NCI-H1417 (cell line): ENCODE results near the gene TSPAN10.

ENCODE experiments used
- DNase-seq, 3 experiments: peaks; one replicate each; lab custom pipeline; 2025; lab: John Stamatoyannopoulos, UW

TSPAN10 gene

DNA sequence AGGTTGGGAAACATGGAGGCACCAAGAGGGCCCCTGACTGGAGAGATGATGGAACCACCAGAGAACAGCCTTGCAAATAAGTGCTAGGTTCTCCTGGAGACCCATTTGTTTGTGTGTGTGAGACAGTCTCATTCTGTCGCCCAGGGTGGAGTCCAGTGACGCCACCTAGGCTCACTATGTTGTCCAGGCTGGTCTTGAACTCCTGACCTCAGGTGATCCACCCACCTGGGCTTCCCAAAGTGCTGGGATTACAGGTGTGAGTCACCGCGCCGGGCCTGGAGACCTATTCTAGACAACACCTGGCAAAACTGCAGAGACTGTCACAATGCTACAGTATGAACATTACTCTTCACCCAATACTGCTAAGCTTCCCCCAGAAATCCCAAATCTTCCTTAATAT, 1.6 kb upstream of the TSPAN10 start:
- no peak for DNase-seq

DNA sequence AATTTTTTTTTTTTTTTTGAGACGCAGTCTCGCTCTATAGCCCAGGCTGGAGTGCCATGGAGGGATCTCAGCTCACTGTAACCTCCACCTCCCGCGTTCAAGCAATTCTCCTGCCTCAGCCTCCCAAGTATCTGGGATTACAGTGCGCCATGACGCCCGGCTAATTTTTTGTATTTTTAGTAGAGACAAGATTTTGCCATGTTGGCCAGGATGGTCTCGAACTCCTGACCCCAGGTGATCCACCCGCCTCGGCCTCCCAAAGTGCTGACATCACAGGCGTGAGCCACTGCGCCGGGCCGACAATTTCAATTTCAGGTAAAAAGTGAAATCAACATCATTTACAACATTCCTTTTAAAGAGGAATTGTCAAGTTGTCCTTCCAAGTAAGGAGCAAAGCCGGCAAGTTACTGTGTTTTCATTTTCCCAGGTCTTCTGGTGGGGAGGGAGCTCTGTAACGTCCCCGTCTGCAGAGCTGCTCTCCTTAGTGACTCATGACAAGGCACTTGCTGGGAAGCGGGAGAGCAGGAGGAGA, 957 bp upstream of the TSPAN10 start:
- DNase-seq, result no peak

DNA sequence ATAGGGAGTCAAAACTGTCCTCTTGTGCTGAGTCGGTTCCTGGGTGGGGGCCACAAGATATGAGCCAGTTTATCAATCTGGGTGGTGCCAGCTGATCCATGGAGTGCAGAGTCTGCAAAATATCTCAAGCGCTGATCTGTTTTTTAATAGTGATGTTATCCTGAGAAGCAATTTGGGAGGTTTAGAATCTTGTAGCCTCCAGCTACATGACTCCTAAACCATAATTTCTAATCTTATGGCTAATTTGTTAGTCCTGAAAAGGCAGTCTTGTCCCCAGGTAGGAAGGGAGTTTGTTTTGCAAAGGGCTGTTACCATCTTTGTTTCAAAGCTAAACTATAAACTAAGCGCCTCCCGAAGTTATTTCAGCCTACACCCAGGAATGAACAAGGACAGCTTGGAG, 1.7 kb downstream of the TSPAN10 start:
- no peak for DNase-seq

DNA sequence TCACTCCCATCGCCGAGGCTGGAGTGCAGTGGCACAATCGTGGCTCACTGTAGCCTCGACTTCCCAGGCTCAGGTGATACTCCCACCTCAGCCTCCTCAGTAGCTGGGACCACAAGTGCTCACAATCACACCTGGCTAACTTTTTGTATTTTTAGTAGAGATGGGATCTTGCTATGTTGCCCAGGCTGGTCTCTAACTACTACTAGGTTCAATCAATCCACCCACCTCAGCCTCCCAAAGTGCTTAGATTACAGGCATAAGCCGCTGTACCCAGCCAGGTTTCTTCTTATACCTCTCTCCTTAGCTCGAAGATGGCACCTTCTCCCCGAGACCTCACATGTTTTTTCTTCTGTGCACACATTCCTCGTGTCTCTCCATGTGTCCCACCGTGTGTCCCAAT, 3.0 kb downstream of the TSPAN10 start:
- no peak for DNase-seq

DNA sequence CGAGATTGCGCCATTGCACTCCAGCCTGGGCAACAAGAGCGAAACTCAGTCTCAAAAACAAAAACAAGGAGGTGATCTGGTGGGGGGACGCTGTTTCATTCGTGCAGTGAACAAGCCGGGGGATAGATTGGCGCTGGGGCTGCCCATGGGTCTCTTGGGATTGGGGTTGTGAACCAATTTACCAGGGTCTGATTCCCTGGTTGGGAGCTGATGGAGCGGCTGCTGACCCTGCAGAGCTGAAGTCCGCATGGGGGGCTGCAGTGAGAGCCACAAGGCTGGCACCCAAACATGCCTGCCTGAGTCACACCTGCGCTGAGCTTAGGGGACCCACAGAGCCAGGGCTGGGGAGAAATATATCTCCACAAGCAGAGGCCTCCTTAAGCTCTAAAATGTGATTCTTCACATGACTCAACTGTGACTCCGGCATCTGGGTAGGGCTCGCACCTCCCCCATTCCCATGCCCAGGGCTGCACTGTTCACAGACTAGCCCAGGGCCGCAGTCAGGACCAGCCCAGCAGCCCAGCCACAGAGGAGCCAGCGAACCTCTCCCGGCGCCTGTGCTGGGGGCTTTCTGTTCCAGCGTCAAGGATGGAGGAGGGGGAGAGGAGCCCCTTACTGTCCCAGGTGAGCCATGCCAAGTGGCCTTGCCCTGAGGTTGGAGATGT, 5.0 kb downstream of the TSPAN10 start:
- DNase-seq, result no peak

DNA sequence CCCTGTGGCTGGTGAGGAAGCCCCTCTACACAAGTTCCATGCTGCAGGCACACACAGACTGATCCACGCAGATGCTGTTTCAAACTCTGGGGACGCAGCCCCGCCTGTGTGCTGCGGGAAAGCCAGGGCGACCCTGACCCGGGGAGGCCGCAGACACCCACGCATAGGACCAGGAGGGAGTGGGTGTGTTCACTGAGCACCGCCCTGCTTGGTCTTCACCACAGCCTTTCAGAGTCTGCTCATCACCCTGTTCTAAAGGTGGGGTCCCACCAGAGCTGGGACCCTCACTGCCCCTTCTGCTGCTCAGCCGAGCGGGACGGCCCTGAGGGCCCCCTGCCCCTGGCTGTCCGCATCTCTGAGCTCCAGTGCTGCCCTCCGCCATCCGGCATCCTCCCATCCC, 7.5 kb downstream of the TSPAN10 start:
- DNase-seq, result no peak

DNA sequence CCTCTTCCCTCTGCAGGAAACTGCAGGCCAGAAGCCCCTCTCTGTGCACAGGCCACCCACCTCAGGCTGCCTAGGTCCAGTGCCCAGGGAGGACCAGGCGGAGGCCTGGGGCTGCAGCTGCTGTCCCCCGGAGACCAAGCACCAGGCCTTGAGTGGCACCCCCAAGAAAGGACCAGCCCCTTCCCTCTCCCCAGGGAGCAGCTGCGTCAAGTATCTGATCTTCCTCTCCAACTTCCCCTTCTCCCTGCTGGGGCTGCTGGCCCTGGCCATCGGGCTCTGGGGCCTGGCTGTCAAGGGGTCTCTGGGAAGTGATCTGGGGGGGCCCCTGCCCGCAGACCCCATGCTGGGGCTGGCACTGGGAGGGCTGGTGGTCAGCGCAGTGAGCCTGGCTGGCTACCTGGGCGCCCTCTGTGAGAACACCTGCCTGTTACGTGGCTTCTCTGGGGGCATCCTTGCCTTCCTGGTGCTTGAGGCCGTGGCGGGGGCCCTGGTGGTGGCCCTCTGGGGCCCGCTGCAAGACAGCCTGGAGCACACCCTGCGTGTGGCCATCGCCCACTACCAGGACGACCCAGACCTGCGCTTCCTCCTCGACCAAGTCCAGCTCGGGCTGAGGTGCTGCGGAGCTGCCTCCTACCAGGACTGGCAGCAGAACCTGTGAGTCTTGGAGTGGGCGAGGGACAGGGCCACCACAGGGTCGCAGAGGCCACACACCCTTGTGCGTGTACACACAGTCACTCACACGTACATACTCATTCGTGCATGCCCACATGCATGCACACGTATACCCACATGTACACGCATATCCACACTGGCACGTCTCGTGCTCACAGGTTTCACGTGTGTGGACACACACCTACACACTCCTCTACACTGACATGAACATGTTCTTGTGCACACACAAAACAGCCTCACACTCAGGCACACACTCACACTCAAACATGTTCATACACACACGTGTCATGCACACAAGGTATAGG, 8.3 kb downstream of the TSPAN10 start:
- DNase-seq, result no peak

DNA sequence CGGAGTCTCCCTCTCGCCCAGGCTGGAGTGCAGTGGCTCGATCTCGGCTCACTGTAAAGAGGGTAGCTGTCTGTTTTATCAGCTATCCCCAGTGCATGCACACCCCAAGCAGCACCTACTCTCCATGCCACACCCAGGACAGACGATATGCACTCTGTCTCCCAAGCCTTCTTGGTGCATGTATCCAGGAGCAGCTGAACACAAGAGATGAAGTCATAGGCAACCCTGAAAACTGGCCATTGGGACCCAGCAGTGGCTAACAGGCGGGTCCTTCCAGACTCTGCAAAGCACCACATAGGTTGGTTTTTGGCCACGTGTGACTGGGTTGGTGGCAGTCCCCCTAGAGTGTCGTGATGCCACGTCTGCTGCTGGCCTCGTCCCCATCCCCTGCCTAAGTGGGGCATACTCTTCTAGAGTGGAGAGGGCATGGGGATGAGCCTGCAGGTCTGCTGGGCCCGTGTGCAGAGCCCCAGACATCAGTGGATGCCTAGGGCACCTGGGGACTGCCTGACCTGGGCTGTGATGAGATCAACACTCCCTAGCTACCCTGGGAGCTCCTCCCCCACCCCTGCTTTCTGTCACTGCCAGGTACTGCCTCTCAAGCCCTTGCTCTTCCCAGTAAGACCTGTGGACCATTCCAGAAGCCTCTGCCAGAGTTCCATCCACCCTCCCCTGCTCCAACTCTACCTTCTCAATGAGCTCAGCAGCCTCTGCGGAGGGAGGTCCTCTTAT, 10.0 kb downstream of the TSPAN10 start:
- no peak for DNase-seq

DNA sequence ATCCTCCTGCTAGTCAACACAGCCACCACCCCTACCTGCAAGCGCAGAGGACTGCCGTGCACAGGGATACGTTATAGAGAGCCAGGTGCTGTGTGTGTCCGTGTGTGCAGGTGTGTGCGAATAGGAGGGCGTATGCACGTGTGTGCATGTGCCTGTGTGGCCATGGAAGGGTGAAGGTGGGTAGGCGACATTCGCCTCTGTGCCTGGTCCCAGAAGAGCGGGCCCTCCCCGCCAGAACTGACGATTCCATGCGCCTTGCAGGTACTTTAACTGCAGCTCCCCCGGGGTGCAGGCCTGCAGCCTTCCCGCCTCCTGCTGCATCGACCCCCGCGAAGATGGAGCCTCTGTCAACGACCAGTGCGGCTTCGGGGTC, 10.6 kb downstream of the TSPAN10 start:
- no peak for DNase-seq

DNA sequence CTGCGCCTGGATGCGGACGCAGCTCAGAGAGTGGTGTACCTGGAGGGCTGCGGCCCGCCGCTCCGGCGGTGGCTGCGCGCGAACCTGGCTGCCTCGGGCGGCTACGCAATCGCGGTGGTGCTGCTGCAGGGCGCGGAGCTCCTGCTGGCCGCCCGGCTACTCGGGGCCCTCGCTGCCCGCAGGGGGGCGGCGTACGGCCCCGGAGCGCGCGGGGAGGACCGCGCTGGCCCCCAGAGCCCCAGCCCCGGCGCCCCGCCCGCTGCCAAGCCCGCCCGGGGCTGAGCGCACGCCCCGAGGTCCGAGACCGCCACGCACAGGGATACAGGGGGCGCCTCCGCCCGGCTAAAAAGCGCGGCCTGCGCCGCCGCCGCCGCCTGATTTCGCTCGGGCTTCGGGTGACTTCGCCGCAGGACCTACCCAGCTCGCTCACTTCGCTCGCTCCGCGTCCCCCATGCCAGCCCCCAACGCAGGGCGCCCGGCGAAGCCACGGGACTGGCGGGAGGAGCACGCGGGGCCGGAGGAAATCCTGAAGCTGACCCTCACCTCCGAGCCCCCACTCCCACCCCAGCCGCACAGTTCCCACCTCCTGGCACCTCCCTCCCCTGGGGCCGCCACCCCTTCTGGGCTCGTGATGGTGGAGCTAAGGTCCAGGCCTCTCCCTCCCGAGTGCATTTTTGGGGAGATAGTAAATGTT, 11.2 kb downstream of the TSPAN10 start:
- DNase-seq, result no peak

DNA sequence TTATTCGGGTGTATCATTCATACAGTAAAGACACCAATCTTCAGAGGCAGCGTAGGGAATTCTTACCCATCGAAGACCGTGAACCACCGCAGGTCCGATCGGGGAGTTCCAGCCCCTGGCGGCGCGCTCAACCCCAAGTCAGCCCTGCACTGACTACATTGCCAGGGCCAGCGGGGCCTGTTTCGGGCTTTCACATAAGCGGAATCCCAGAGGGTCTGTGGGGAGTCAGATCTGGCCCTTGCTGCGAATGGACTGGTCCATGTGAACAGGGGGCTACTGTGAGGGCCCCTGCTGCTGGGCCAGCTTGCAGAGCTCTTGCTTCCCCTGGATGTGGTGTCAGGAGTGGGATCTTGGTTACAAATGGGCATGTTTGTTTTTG, 11.7 kb downstream of the TSPAN10 start:
- no peak for DNase-seq

DNA sequence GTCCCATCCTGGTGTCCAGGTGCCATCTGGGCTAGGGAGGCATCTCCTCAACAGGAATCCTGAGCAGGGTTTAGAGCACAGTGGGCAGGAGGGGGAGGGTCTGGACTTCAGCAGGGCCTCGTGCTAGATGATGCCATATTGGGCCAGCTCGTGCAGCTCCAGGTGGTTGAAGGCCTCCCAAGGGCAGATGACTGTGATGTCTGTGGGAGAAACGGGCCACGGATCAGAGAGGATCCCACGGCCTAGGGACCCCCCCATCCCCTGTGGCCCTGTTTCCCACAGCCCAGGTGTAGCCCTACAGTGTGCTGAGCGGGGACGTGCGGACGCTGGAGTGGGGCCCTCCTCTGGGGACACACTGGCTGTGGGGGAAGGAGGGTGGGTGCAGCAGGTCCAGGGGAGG, 14.0 kb downstream of the TSPAN10 start:
- no peak for DNase-seq

DNA sequence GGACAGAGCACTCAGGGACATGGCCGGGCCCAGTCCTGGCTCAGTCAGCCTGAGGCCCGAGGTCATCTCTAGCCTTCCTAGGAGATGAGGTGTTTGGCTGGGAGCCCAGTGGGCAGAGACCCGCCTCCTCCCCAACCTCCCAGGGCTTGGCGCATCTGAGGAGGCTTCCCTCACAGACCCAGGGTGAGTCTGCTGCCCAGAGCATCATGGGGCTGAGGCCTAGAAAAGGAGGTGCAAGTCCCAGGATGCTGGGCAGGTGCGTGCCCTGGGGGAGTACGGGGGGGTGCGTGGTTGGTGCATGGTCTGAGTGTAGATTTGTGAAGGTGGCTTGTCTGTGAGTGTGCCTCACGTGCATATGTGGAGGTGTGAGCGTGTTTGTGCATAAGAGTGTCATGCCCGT, 14.7 kb downstream of the TSPAN10 start:
- peak in 1 of 3 experiments; percentile 15 for DNase-seq

DNA sequence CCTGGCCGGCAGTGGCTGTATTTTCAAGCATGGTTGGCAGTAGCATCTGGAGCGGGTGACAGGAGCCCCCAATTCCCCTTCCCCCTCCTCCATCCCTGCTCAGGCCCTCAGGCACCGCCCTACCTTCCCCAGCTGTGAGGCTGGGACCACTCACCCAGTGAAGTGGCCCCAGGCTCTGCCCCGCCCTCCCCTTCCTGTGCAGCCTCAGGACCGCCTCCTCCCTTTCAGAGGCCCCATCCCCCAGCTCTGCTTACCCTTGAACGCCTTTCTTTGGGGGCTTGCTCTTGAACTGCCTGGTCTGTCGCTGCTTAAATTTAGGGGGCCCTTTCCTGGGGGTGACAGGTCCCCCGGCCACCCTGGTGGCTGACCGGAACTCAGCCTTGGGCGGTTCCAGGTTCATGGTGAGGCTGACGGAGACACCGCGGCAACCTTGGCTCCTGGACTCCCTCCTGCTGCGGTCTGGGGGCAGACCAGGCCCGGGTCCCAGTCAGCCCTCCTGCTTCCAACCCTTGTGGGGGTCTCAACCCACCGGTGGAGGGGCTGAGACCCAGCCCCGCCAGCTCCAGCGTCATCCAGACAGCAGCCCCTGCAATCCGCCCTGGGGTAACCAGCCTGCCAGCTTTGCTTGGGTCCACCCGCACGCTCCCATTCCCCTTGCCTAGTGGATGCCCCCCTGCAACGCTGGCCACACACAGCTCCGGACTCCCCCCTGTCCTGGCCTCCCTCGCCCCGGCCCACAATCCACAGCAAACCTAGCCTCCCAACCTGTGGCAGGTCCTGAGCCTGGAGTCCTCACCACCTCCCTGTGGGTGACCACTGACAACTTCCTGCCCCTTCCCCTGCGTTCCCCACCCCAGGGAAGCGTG, 16.1 kb downstream of the TSPAN10 start:
- no peak for DNase-seq

DNA sequence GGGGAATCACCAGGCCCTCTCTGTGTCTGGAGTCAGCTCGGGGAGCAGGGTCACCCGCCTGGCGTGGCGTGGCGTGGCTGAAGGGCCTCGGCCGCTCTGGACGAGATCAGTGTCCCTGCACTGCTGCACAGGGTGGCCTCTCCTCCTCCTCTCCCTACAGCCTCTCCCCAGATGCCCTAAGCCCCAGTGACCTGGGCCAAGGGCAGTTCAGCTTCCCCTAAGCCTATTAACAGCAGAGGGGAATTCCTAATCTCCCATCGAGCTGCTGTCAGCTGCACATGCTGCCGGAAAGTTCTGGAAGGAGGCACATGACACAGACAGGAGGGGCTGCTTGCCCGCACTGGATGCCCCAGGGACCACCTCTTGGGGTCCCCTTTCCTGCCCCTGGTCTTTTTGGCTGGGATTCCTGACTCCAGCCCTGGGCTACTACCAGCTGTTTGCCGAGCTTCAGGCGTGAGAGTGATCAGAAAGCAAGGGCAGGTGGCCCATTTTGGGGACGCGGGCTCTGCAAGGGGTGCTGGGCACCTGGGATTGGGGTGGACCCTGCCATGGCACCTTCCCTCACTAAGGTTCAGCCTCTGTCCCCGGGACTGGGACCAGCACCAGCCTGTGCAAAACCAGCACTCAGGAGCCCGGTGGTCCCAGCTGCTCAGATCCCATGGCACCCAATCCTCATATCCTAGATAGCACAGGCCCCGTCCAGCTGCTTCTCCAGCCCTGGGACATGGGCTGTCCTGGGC, 18.6 kb downstream of the TSPAN10 start:
- no peak for DNase-seq

DNA sequence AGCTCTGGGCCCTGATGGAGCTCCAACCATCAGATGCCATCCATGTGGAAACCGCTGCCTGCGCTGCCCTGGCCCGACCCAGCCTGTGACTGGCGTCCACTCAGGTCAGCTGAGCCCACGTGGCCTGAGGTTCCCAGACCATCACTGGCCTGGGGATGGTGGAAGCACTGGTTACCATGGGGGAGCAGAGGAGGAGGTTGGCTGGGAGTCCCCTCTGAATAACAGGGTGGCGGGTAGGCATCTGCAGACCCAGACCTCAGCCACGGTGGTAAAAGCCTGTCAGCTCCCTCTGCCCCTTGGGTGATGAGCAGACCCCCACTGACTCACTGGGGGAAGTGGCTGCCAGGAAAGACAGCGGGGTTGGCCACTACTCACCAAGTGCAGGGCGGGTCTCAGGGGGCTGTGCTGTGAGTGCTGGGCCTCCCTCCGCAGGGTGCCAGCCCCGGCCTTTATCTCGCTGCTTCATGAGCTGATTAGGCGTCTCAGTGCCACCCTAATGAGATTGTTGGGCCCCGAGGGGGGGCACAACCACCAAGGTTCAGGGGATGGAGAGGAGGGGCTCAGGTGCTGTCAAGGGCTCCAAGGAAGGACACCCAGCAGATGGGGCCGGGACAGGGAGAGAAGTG, 19.2 kb downstream of the TSPAN10 start, which contains the start of gene PDE6G:
Gene PDE6G (minus strand): TSS at position 425 of the 626 bp plus-strand sequence. CDS start 3,237 bp downstream, outside the sequence.
- DNase-seq, result no peak

DNA sequence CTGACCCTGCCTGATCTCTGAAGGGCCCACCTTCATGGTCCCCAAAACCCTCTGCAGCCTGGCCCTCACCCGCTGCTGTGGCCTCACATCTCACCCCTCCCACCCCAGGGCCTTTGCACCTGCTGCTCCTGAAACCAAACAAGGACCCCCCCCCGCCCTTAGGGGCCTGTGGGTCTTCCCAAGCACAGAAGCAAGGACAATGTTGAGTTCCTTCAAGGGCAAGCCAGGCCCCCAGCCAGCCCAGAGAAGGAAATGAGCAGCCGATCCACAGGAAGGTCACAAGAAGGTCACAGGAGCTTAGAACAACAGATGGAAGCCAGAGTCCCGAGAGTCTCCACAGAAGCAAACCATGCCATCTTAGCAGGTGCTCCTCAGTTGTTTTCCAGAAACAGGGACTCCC, 19.8 kb downstream of the TSPAN10 start:
- no peak for DNase-seq

DNA sequence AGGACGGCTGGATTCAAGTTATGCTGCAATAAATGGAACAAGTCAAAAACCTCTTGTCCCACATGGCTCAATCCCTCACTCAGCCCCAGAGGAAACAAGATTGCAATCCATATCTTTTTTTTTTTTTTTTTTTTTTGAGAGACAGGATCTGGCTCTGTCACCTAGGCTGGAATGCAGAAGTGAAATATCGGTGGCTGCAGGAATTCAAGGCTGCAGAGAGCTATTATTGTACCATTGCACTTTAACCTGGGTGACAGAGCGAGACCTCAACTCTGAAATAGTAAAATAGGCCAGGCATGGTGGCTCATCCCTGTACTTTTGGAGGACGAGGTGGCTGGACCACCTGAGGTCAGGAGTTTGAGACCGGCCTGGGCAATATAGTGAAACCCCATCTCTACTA, 22.0 kb downstream of the TSPAN10 start:
- DNase-seq, result no peak

DNA sequence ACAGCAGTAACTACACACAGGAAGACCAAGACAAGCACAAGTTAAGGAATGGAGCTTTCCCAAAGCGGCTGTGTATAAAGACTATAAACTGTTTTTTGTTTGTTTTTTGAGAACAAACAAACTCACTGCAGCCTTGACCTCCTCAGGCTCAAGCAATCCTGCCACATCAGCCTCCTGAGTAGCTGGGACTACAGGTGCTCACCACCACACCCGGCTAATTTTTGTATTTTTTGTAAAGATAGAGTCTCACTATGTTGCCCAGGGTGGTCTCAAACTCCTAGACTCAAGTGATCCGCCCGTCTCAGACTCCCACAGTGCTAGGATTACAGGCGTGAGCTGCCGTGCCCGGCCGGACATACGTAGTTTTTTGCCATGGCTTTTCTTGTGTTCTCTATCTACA, 23.4 kb downstream of the TSPAN10 start:
- no peak for DNase-seq

DNA sequence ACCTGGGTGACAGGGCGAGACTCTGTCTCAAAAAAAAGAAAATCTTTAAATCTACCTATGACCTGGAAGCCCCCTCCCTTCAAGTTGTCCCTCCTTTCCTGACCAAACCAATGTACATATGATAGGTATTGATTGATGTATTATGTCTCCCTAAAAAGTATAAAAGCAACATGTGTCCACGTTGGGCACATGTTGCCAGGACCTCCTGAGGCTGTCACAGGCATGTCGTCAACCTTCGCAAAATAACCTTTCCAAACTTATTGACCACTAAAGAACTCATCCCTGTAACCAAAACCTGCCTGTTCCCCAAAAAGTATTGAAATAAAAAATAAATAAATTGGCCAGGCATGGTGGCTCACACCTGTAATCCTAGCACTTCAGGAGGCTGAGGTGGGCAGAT, 25.0 kb downstream of the TSPAN10 start:
- DNase-seq, result no peak
